ENCODE measurements around the gene PRPSAP1. TPM values are rescaled to one million over a fixed set of nuclear protein-coding genes. Genes with fewer than 3 reads are reported as not detected.

The PRPSAP1 gene
- total and polyA plus RNA-seq, 4 experiments from 2014 or later: 55.2 to 99.1 (median 64.6) TPM

DNA sequence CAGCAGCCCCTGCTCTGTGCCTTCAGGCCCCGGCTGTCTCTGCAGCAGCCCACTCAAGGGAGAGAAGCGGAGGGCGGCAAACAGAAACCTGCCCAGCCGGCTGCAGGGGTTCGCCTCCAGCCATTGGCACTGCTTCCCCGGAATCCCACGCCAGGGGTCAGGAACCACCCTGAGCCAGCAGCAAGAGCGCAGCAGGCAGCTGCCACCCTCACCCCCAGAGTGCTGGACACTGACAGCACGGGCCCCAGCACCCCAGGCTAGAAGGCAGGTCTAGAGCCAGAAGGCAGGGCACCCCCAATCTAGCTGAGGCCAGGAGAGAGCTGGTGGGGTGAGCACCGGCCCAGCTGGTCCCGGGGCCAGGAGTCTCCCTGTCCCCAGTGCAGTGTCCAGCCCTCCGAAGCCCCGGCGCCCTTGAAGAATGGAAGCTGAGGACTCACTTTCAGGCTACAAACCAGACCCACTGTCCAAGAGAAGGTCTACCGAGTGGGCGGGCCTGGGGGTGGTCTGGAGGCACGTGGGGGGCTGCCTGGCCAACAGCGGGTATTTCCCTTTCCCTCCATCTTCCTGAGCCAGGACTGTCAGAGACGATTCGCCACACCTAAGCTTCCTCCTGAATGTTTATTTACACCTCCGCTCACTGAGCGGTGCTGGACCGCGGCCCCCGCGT, 80.1 kb downstream of the PRPSAP1 start:
- Histone ChIP-seq H3K27me3 (ENCODE audit: insufficient read depth, low read length) (no peaks in the 10 kb centered on the region), H3K9me3 (ENCODE audit: control insufficient read depth in 1 of 2, low read length in 2 of 2) (no peaks in the 10 kb centered on the region), H3K4me3 (ENCODE audit: low read length in 2 of 2) (peak overlapping the region in 1 of 2 donors; percentile 68), H3K4me1 (ENCODE audit: insufficient read depth, low read length) (peaks cover 62% of the 10 kb centered on the region), H3K36me3 (ENCODE audit: insufficient read depth, low read length) (peaks cover 14% of the 10 kb centered on the region), H3K27ac (ENCODE audit: low read depth, low read length) (peak overlapping the region; percentile 89)
- Mint-ChIP-seq H3K27ac (peak overlapping the region; percentile 84 to 96 (median 94)), H3K36me3 (peaks cover 3 to 14% of the 10 kb centered on the region in 2 donors), H3K4me1 (peaks cover 18 to 71% (median 41%) of the 10 kb centered on the region in 4 donors), H3K4me3 (peak overlapping the region in 2 of 8 donors; percentile 78 to 90), H3K27me3 (no peaks in the 10 kb centered on the region), H3K9me3 (peaks cover 0 to 1% (median 0%) of the 10 kb centered on the region in 8 donors)
- ChIA-PET POLR2A (ENCODE audit: partially characterized antibody) (interaction anchor here (1.4 to 18.5 kb wide), 10 partner anchors 8 to 153 kb away, joined by 4 to 620 read pairs (median 60); partner anchors contain the start of genes FOXJ1, RNF157 and UBALD2), CTCF (ENCODE audit: partially characterized antibody) (interaction anchor here (2.0 to 6.1 kb wide), 4 partner anchors 90 to 151 kb away, joined by 6 to 53 read pairs (median 14); no protein-coding TSS in a partner anchor)
- intact Hi-C loops (cut with micrococcal nuclease): no loop called here
- no peak for DNase-seq

DNA sequence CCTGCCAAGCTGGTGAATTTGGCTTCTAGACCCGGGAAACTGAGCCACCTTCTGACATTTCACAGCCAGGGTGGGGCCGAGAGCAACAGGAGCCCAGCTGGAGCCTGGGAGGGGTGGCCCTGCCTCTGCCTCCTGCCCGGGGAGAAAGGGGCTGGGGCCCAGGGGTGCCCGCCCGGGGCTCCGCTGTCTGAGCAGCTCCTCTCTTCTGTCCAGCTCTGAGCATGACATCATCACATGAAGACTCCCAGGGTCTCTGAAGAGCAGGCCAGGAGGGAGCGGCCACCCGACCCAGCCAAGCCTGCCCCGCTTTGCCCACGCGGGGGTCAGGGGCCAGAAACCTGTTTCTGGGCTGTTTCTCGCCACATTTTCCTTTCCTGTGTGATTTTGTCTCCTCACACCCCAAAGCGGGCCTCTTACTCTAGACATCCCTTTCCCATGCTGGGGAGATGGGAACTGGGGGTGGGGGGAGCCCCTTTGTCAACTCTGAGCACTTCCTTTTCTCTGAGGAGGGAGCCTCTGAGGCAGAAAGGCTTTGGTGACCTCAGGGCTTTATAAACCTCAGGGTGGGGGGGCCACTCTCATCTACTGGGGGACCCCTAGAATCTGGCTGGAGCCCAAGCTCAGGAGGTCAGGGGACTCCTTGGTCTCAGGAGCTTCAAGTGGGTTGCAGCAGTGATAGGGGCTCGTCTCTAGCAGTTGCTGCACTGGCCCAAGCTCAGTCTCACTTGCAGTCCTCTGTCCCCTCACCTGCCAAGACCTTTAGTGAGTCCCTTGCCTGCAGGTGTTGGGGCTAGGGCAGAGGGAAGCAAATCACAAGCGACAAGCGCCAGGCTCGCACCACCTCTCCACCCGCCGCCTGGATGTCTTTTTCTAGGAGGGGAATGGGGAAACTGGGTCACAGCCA, 80.9 kb downstream of the PRPSAP1 start:
- DNase-seq: peak in 3 of 5 donors; percentile 28 to 69 (median 46)
- Mint-ChIP-seq H3K27me3 (no peaks in the 10 kb centered on the region), H3K4me3 (peak overlapping the region; percentile 78 to 90 (median 82)), H3K36me3 (peaks cover 10 to 22% of the 10 kb centered on the region in 2 donors), H3K4me1 (peaks cover 24 to 79% (median 47%) of the 10 kb centered on the region in 4 donors), H3K9me3 (peaks cover 0 to 1% (median 0%) of the 10 kb centered on the region in 8 donors), H3K27ac (peak overlapping the region; percentile 85 to 96 (median 94))
- POLR2A ChIA-PET (ENCODE audit: partially characterized antibody): interaction anchor here (1.4 to 18.5 kb wide), 15 partner anchors 7 to 169 kb away, joined by 4 to 620 read pairs (median 25); partner anchors contain the start of genes EXOC7, FOXJ1, RNF157 and UBALD2
- Histone ChIP-seq H3K4me1 (ENCODE audit: insufficient read depth, low read length) (peaks cover 70% of the 10 kb centered on the region), H3K36me3 (ENCODE audit: insufficient read depth, low read length) (peaks cover 14% of the 10 kb centered on the region), H3K9me3 (ENCODE audit: control insufficient read depth in 1 of 2, low read length in 2 of 2) (no peaks in the 10 kb centered on the region), H3K27ac (ENCODE audit: low read depth, low read length) (peak overlapping the region; percentile 89), H3K4me3 (ENCODE audit: low read length in 2 of 2) (peak overlapping the region in 1 of 2 donors; percentile 68), H3K27me3 (ENCODE audit: insufficient read depth, low read length) (no peaks in the 10 kb centered on the region)
- intact Hi-C loops (cut with micrococcal nuclease): no loop called here
- CTCF ChIA-PET (ENCODE audit: partially characterized antibody): interaction anchor here (1.4 to 6.1 kb wide), 6 partner anchors 26 to 149 kb away, joined by 5 to 53 read pairs (median 6); no protein-coding TSS in a partner anchor

DNA sequence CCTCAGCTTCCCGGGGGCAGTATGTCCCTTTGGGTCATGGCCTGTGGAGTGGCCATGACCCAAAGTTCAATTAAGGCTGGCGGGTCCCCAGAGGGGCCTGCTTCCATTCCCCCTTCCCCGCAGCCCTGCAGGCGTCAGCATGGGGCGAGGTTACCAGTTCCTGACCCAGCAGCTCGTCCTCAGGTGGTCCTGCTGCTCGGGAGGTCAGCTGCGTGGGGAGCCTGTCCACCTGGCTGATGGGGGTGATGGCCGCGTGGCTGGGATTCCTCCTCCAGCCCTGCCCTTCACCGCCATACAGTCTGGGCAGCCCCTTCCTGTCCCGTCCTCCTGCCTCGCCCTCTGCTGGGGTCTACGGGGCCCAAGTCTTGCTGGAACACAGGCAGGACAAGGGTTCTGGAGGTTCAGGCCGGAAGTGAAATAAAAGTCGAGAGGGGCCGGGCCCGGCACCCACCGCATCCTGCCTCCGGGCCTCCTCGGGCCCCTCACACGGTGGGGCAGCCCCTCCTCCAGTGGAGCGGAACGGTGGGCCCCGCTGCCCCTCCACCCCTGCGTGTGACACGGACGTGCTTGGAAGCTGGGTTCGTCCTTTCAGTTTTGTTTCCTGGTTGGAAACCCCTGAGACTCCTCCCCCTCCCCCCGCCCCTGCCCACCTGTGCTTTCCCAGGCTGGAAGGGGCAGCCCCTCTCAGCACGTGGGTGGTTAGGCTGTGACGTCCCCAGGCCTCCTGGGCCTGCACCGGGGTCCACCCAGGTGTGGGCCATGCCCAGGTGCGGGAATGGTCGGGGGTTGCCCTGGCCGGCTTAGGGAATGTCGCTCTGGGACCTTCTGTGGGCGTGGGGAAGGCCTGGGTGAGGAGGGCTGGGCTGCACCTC, 81.8 kb downstream of the PRPSAP1 start:
- ChIA-PET CTCF (ENCODE audit: partially characterized antibody) (interaction anchor here (0.8 to 6.3 kb wide), 9 partner anchors 7 to 155 kb away, joined by 3 to 53 read pairs (median 5); no protein-coding TSS in a partner anchor), POLR2A (ENCODE audit: partially characterized antibody) (interaction anchor here (1.4 to 18.5 kb wide), 16 partner anchors 6 to 168 kb away, joined by 4 to 620 read pairs (median 26); partner anchors contain the start of genes EXOC7, FOXJ1, RNF157 and UBALD2)
- peak; percentile 56 to 85 (median 59) for DNase-seq
- peaks cover 13 to 28% of the 10 kb centered on the region in 2 donors for H3K36me3 Mint-ChIP-seq
- peak overlapping the region; percentile 86 to 96 (median 92) for H3K27ac Mint-ChIP-seq
- H3K27me3 ChIP-seq (ENCODE audit: insufficient read depth, low read length): no peaks in the 10 kb centered on the region
- no peaks in the 10 kb centered on the region for H3K9me3 ChIP-seq (ENCODE audit: control insufficient read depth in 1 of 2, low read length in 2 of 2)
- peaks cover 79% of the 10 kb centered on the region for H3K4me1 ChIP-seq (ENCODE audit: insufficient read depth, low read length)
- peaks cover 0 to 1% (median 0%) of the 10 kb centered on the region in 8 donors for H3K9me3 Mint-ChIP-seq
- H3K4me1 Mint-ChIP-seq: peaks cover 21 to 86% (median 48%) of the 10 kb centered on the region in 4 donors
- peak overlapping the region; percentile 89 for H3K27ac ChIP-seq (ENCODE audit: low read depth, low read length)
- no peaks in the 10 kb centered on the region for H3K27me3 Mint-ChIP-seq
- intact Hi-C loops (cut with micrococcal nuclease): no loop called here
- H3K4me3 ChIP-seq (ENCODE audit: low read length in 2 of 2): peak overlapping the region in 1 of 2 donors; percentile 68
- H3K4me3 Mint-ChIP-seq: peak overlapping the region; percentile 78 to 90 (median 82)
- peaks cover 17% of the 10 kb centered on the region for H3K36me3 ChIP-seq (ENCODE audit: insufficient read depth, low read length)

DNA sequence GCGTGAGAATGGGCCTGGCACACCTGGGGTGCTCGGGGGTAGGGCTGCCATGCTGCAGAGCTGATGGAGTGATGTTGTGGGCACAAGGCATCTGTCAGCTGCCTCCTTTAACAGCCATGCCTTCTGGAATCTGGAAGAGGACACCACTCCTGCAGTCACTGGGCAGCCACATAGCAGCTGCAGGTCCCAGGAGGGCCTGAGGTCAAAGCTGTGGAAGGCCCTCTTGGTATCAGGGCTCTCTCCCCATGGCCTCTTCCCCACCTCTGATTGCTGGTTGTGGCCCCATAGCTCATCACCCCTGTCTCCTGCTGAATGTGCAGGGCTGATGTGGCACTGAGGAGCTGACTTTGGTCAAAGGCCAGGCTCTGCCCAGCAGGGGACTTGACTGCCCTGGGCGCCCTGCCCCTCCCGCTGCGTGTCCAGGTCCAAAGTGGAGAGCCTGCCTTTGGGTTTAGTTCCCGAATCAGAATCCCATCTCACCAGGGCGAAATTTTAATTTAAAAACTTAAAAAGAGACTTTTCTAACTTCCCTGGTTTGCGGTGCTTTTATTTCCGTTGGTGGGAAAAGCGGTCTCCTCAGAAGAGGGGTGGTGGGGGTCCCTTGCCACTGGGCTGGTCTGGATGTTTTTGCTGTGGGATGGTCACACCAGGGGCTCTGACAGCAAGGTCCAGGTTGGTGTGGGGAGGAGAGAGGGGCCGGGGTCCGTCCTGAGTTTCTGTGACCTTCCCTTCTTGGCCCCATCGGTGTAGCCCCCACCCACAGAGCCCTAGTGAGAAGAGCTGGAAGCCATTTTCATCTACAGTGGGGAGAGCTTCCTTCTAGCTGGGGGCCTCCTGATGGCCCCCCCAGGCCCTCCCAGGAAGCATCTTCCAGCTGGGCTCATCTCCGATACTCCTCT, 82.7 kb downstream of the PRPSAP1 start:
- H3K4me3 Mint-ChIP-seq: peak overlapping the region; percentile 65 to 90 (median 80)
- Histone ChIP-seq H3K27me3 (ENCODE audit: insufficient read depth, low read length) (no peaks in the 10 kb centered on the region), H3K4me3 (ENCODE audit: low read length in 2 of 2) (peak overlapping the region in 1 of 2 donors; percentile 68), H3K27ac (ENCODE audit: low read depth, low read length) (peak overlapping the region; percentile 89), H3K9me3 (ENCODE audit: control insufficient read depth in 1 of 2, low read length in 2 of 2) (no peaks in the 10 kb centered on the region), H3K4me1 (ENCODE audit: insufficient read depth, low read length) (peaks cover 85% of the 10 kb centered on the region), H3K36me3 (ENCODE audit: insufficient read depth, low read length) (peaks cover 24% of the 10 kb centered on the region)
- H3K27me3 Mint-ChIP-seq: no peaks in the 10 kb centered on the region
- H3K9me3 Mint-ChIP-seq: peaks cover 0 to 1% (median 0%) of the 10 kb centered on the region in 8 donors
- DNase-seq: peak in 1 of 5 donors; percentile 43
- ChIA-PET POLR2A (ENCODE audit: partially characterized antibody) (interaction anchor here (0.9 to 18.5 kb wide), 16 partner anchors 8 to 168 kb away, joined by 3 to 620 read pairs (median 23); partner anchors contain the start of genes EXOC7, FOXJ1 and RNF157), CTCF (ENCODE audit: partially characterized antibody) (interaction anchor here (0.8 to 6.3 kb wide), 9 partner anchors 8 to 154 kb away, joined by 3 to 53 read pairs (median 5); no protein-coding TSS in a partner anchor)
- H3K36me3 Mint-ChIP-seq: peaks cover 13 to 34% of the 10 kb centered on the region in 2 donors
- intact Hi-C loops (cut with micrococcal nuclease): no loop called here
- peaks cover 19 to 82% (median 47%) of the 10 kb centered on the region in 4 donors for H3K4me1 Mint-ChIP-seq
- H3K27ac Mint-ChIP-seq: peak overlapping the region; percentile 85 to 96 (median 87)

DNA sequence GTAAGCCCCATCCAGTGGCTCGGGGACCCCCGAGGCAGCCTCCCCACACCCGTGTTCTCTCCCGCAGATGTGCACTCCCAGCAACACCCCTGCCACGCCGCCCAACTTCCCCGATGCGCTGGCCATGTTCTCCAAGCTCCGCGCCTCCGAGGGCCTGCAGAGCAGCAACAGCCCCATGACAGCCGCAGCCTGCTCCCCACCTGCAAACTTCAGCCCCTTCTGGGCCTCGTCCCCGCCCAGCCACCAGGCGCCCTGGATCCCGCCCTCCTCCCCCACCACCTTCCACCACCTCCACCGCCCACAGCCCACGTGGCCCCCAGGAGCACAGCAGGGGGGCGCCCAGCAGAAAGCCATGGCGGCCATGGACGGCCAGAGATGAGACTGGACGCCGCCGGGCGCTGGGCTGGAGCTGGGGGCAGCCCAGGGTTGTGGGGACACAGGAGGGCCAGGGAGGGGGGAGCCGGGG, 83.6 kb downstream of the PRPSAP1 start:
- peak overlapping the region; percentile 82 for H3K27ac ChIP-seq (ENCODE audit: low read depth, low read length)
- H3K9me3 ChIP-seq (ENCODE audit: control insufficient read depth in 1 of 2, low read length in 2 of 2): no peaks in the 10 kb centered on the region
- intact Hi-C loops (cut with micrococcal nuclease): no loop called here
- Mint-ChIP-seq H3K27ac (peak overlapping the region in 6 of 7 donors; percentile 37 to 98 (median 96)), H3K4me3 (peak overlapping the region in 5 of 8 donors; percentile 46 to 96 (median 69)), H3K36me3 (peaks cover 13 to 34% of the 10 kb centered on the region in 2 donors), H3K27me3 (no peaks in the 10 kb centered on the region), H3K9me3 (peaks cover 0 to 1% (median 0%) of the 10 kb centered on the region in 8 donors), H3K4me1 (peaks cover 18 to 76% (median 45%) of the 10 kb centered on the region in 4 donors)
- CTCF ChIA-PET (ENCODE audit: partially characterized antibody): interaction anchor here (1.3 to 6.3 kb wide), 4 partner anchors 9 to 146 kb away, joined by 3 to 46 read pairs (median 6); no protein-coding TSS in a partner anchor
- no peaks in the 10 kb centered on the region for H3K27me3 ChIP-seq (ENCODE audit: insufficient read depth, low read length)
- H3K36me3 ChIP-seq (ENCODE audit: insufficient read depth, low read length): peaks cover 24% of the 10 kb centered on the region
- POLR2A ChIA-PET (ENCODE audit: partially characterized antibody): interaction anchor here (0.9 to 18.5 kb wide), 14 partner anchors 10 to 256 kb away, joined by 3 to 620 read pairs (median 26); partner anchors contain the start of genes FOXJ1 and RNF157
- H3K4me3 ChIP-seq (ENCODE audit: low read length in 2 of 2): no peak overlapping the region
- H3K4me1 ChIP-seq (ENCODE audit: insufficient read depth, low read length): peaks cover 80% of the 10 kb centered on the region
- no peak for DNase-seq
